Thymus (tissue), 14 donors: ENCODE data around the gene DHRS2. TPM values are rescaled to one million over a fixed set of nuclear protein-coding genes. Genes with fewer than 3 reads are reported as not detected.
A peak's percentile ranks its signal among the peaks of the same experiment; 100 is the strongest.
"Not testable (repeated sequence)": the region's sequence is repeated elsewhere in the genome, so short reads cannot be mapped to it uniquely, and the experiment has no call there.

Experiments used
- DNase-seq, 9 donors: peaks; one replicate each; pipeline ENCODE4 v3.0.0-alpha.2; 2013; ENCODE audit warnings: low spot score in 9 of 9, low read depth in 6 of 9, missing footprints in 1 of 9
- H3K27ac ChIP-seq, 2 donors: one replicate each; pipeline ENCODE4 v1.5.1; 2013; ENCODE audit warnings: control low read depth in 1 of 2, low read depth in 1 of 2, low read length in 1 of 2, mild to moderate bottlenecking in 1 of 2, moderate library complexity in 1 of 2
- H3K27me3 ChIP-seq, 2 donors: one replicate each; pipeline ENCODE4 v1.5.1; 2013; ENCODE audit warnings: low read length in 1 of 2; ENCODE audit not compliant: control insufficient read depth in 2 of 2, insufficient read depth in 1 of 2
- H3K36me3 ChIP-seq, 2 donors: one replicate each; pipeline ENCODE4 v1.5.1; 2013; ENCODE audit warnings: low read length in 1 of 2, mild to moderate bottlenecking in 1 of 2, moderate library complexity in 1 of 2; ENCODE audit not compliant: control insufficient read depth in 2 of 2, insufficient read depth in 2 of 2
- H3K4me1 ChIP-seq, 2 donors: one replicate each; pipeline ENCODE4 v1.5.1; 2013; ENCODE audit warnings: low read length in 2 of 2; ENCODE audit not compliant: control insufficient read depth in 2 of 2, insufficient read depth in 2 of 2
- H3K4me3 ChIP-seq, 2 donors: one replicate each; pipeline ENCODE4 v1.5.1; 2013; ENCODE audit warnings: low read length in 2 of 2, control low read depth in 1 of 2, mild to moderate bottlenecking in 1 of 2
- H3K9me3 ChIP-seq, 2 donors: one replicate each; pipeline ENCODE4 v1.5.1; 2013; ENCODE audit warnings: low read length in 1 of 2, mild to moderate bottlenecking in 1 of 2; ENCODE audit not compliant: control insufficient read depth in 2 of 2, insufficient read depth in 1 of 2
- WGBS: extraction: QIAGEN DNeasy Blood & Tissue Kit; methylation state at CpG from one replicate; pipeline ENCODE4 v1.1.7; 2013; 5-methylcytosine and 5-hydroxymethylcytosine counted together
- long read RNA-seq, 10 donors: transcript quantifications; one replicate each; lab custom pipeline, GENCODE V29; 2026
- polyA plus RNA-seq: library from polyadenylated mRNA; stranded (reverse); fragments of 200-250 nt; gene quantifications from one replicate; pipeline ENCODE4 v1.2.3, GENCODE V29; 2013
- total RNA-seq: library from RNA; stranded (reverse); fragments of 120-200 nt; gene quantifications from one replicate; pipeline ENCODE4 v1.2.4, GENCODE V29; 2013
- donor health status: healthy.

Gene DHRS2
- total RNA-seq (0.28 TPM), polyA plus RNA-seq (2.1 TPM)
- long read RNA-seq, donor 1: 0 reads
- long read RNA-seq, donor 2: 0 reads
- long read RNA-seq, donor 3, partial matches to known transcripts: 0 of 1 reads
- long read RNA-seq, donor 3, other reads (novel, unspliced or antisense): 0 of 1 reads
- long read RNA-seq, donor 4: 0 reads
- long read RNA-seq, donor 5: 0 reads
- long read RNA-seq, donor 6: 0 reads
- long read RNA-seq, donor 7: 0 reads
- long read RNA-seq, donor 8: 0 reads
- long read RNA-seq, donor 9, partial matches to known transcripts: 0 of 1 reads
- long read RNA-seq, donor 9, other reads (novel, unspliced or antisense): 0 of 1 reads
- long read RNA-seq, donor 10, partial matches to known transcripts: 0 of 1 reads
- long read RNA-seq, donor 10, other reads (novel, unspliced or antisense): 0 of 1 reads

DNA sequence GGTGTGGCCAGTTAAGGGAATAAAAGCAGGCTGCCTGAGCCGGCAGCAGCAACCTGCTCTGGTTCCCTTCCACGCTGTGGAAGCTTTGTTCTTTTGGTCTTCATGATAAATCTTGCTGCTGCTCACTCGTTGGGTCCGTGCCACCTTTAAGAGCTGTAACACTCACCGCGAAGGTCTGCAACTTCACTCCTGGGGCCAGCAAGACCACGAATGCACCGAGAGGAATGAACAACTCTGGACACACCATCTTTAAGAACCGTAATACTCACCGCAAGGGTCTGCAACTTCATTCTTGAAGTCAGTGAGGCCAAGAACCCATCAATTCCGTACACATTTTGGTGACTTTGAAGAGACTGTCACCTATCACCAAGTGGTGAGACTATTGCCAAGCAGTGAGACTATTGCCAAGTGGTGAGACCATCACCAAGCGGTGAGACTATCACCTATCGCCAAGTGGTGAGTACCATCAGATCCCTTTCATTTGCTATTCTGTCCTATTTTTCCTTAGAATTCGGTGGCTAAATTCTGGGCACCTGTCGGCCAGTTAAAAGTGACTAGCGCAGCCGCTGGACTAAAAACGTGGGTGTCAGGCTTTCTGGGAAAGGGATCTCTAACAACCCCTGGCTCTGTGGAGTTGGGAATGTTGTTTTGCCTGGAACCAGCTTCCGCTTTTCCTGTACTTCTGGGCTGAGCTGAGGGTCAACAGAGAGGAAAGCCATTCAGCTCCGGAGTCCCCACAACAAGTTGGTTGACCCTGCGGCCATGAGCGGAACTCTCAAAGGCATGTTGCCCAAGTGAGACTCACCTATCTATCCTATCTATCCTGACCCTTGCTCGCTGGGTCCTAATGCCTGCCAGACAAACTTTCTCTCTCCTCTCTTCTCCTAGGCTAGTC is at the start of gene DHRS2:
DHRS2 (plus strand) TSS at position 48 of the 895 bp plus-strand sequence. CDS start 2,501 bp downstream, outside the sequence.
- no peak within 1 kb of the TSS for H3K4me3 ChIP-seq
- no peak within 1 kb of the TSS for H3K27ac ChIP-seq
- 97% methylated on average over 23 of the region's 23 CpGs for WGBS
- peaks cover 0 to 2% of the 10 kb centered on the region in 2 donors for H3K4me1 ChIP-seq
- no peak for DNase-seq
- H3K36me3 ChIP-seq: no peaks in the 10 kb centered on the region
- no peaks in the 10 kb centered on the region for H3K27me3 ChIP-seq
- no peaks in the 10 kb centered on the region for H3K9me3 ChIP-seq

DNA sequence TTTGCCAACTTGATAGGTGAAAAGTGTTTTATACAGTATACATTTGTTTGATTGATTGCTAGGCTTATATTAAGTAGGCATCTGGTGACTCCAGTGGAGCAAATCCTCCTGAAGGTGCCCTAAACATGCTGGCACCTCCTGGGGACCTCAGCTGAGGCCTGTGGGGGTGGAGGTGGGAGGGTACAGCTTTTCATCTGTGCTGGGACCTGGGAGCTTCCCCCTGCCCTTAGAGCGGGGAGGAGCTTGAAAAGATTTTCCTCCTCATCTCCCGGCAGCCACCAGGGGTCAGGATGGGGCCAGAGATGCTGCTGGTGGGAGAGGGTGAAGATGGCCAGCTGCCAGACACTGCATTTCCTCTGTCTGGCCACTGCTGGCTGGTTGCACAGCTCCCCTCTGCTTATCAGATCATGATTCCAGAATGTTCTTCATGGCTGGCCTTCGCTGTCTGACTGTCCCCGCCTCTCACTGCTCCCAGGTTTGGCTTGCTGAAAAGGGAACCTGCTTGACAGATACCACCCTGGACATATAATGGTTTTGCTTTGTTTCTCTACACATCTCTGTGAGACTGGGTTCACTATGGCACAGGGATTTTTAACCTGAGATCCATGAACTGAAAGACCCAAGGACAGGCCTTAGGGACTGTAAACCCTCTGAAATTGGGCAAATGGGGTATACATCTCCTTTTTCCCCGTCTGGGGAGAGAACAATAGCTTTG is 47.1 kb upstream of the DHRS2 start:
- Histone ChIP-seq H3K4me3 (no peak overlapping the region), H3K36me3 (no peaks in the 10 kb centered on the region), H3K9me3 (no peaks in the 10 kb centered on the region), H3K27ac (no peak overlapping the region), H3K27me3 (peaks cover 0 to 3% of the 10 kb centered on the region in 2 donors), H3K4me1 (peaks cover 0 to 5% of the 10 kb centered on the region in 2 donors)
- 20% methylated on average over 5 of the region's 5 CpGs for WGBS
- DNase-seq: peak; percentile 27 to 68 (median 38)

- 81% methylated on average over 2 of the region's 2 CpGs for WGBS
- H3K4me1 ChIP-seq: peaks cover 0 to 5% of the 10 kb centered on the region in 2 donors
- H3K4me3 ChIP-seq: no peak overlapping the region
- H3K36me3 ChIP-seq: no peaks in the 10 kb centered on the region
- H3K27me3 ChIP-seq: peaks cover 0 to 3% of the 10 kb centered on the region in 2 donors
- H3K9me3 ChIP-seq: no peaks in the 10 kb centered on the region
- H3K27ac ChIP-seq: no peak overlapping the region
- no peak for DNase-seq
Observed at GRCh38 chr14:23589606-23590005, 46.6 kb upstream of the DHRS2 start.

GRCh38 chr14:23590198-23590597 is 46.0 kb upstream of the DHRS2 start:
- no peak overlapping the region for H3K27ac ChIP-seq
- 91% methylated on average over 4 of the region's 4 CpGs for WGBS

GRCh38 chr14:23594191-23594590 is 42.0 kb upstream of the DHRS2 start:
- H3K27me3 ChIP-seq, H3K36me3 ChIP-seq, H3K4me1 ChIP-seq, H3K9me3 ChIP-seq, H3K27ac ChIP-seq, H3K4me3 ChIP-seq, DNase-seq: not testable (repeated sequence)
- WGBS: 95% methylated on average over 3 of the region's 3 CpGs

More at GRCh38 chr14:23590198-23590597, 46.0 kb upstream of the DHRS2 start:
- Histone ChIP-seq H3K4me3 (no peak overlapping the region), H3K36me3 (no peaks in the 10 kb centered on the region), H3K9me3 (no peaks in the 10 kb centered on the region), H3K4me1 (peaks cover 0 to 5% of the 10 kb centered on the region in 2 donors), H3K27me3 (peaks cover 0 to 3% of the 10 kb centered on the region in 2 donors)
- no peak for DNase-seq

- H3K27me3 ChIP-seq: no peaks in the 10 kb centered on the region
- H3K36me3 ChIP-seq: no peaks in the 10 kb centered on the region
- H3K27ac ChIP-seq: no peak overlapping the region
- H3K4me3 ChIP-seq: no peak overlapping the region
- 95% methylated on average over 2 of the region's 2 CpGs for WGBS
- H3K4me1 ChIP-seq: no peaks in the 10 kb centered on the region
- DNase-seq: no peak
- no peaks in the 10 kb centered on the region for H3K9me3 ChIP-seq
Observed at GRCh38 chr14:23600322-23600707, 35.8 kb upstream of the DHRS2 start.

GRCh38 chr14:23600806-23601205 is 35.4 kb upstream of the DHRS2 start:
- WGBS: 100% methylated on average over 1 of the region's 1 CpG

GRCh38 chr14:23601424-23601823 is 34.7 kb upstream of the DHRS2 start:
- H3K27me3 ChIP-seq: no peaks in the 10 kb centered on the region
- H3K4me3 ChIP-seq: no peak overlapping the region
- no peaks in the 10 kb centered on the region for H3K4me1 ChIP-seq
- no peaks in the 10 kb centered on the region for H3K9me3 ChIP-seq
- no peak for DNase-seq
- no peak overlapping the region for H3K27ac ChIP-seq
- H3K36me3 ChIP-seq: no peaks in the 10 kb centered on the region

More at GRCh38 chr14:23600806-23601205, 35.4 kb upstream of the DHRS2 start:
- no peak for DNase-seq
- H3K4me1 ChIP-seq: no peaks in the 10 kb centered on the region
- no peak overlapping the region for H3K27ac ChIP-seq
- H3K4me3 ChIP-seq: no peak overlapping the region
- H3K36me3 ChIP-seq: no peaks in the 10 kb centered on the region
- no peaks in the 10 kb centered on the region for H3K27me3 ChIP-seq
- no peaks in the 10 kb centered on the region for H3K9me3 ChIP-seq
